ENCODE measurements around the gene HTT.
A peak's percentile ranks its signal among the peaks of the same experiment; 100 is the strongest.

HTT gene

DNA sequence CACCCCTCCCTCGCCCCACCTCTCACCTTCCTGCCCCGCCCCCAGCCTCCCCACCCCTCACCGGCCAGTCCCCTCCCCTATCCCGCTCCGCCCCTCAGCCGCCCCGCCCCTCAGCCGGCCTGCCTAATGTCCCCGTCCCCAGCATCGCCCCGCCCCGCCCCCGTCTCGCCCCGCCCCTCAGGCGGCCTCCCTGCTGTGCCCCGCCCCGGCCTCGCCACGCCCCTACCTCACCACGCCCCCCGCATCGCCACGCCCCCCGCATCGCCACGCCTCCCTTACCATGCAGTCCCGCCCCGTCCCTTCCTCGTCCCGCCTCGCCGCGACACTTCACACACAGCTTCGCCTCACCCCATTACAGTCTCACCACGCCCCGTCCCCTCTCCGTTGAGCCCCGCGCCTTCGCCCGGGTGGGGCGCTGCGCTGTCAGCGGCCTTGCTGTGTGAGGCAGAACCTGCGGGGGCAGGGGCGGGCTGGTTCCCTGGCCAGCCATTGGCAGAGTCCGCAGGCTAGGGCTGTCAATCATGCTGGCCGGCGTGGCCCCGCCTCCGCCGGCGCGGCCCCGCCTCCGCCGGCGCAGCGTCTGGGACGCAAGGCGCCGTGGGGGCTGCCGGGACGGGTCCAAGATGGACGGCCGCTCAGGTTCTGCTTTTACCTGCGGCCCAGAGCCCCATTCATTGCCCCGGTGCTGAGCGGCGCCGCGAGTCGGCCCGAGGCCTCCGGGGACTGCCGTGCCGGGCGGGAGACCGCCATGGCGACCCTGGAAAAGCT, at the start of gene HTT, which contains the start of gene HTT-AS:
HTT (plus strand) TSS at position 604 of the 768 bp plus-strand sequence; CDS start at position 749, 145 bp downstream.
HTT-AS (minus strand) TSS at position 461 of the 768 bp plus-strand sequence.
- FAIRE-seq (peak; percentile 79), DNase-seq (ENCODE audit: low spot score) (peak; percentile 95)

DNA sequence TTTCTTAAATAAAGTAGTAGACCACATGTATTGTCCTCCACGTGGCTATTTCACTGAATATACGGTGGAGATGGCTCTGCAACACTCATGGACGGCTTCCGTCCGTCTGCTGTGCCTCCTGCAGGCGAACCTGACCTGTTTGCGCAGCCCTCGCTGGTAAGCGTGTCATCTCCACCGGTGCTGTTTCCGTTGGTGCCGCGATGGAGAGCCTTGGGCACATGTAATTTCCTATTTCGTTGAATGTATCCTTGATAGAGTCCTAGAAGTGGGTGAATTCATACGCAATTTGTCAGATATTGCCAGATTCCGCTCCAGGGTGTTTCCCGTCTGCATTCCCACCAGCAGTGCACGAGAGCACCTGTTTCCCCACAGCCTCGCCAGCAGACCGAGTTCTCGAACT, 48.6 kb upstream of the HTT start:
- no peak for DNase-seq (ENCODE audit: low spot score)
- no peak for FAIRE-seq

DNA sequence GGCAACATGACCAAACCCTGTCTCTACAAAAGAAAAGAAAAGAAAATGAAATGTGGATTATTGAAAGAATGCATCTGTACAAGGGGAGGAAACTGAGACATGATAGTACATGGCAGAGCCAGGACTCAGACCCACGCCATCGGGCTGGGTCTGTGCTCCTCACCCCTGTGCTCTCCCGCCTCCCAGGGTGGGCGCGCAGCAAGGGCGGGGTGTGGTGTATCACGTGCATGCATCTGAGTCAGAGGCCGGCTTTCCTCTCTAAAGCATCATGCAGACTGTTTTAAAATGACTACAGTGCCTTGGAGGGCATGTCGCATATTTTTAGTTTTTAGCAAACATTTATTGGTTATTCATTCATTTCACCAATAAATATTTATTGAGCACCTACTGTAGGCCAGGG, 47.9 kb upstream of the HTT start:
- DNase-seq (ENCODE audit: low spot score) (no peak), FAIRE-seq (no peak)

DNA sequence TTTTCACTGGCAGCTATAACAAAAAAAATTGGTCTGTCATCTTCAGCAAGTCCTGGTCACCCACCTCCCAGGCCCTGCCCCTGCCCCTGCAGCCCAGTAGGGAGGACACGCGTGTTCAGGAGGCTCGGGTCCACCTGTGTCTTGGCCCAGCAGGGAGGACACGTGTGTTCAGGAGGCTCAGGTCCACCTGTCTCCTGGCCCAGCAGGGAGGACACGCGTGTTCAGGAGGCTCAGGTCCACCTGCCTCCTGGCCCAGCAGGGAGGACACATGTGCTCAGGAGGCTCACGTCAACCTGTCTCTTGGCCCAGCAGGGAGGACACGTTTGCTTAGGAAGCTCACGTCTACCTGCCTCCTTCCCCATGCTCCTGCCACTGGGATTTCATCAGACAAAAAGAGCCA, 45.0 kb upstream of the HTT start:
- no peak for DNase-seq (ENCODE audit: low spot score)
- no peak for FAIRE-seq

DNA sequence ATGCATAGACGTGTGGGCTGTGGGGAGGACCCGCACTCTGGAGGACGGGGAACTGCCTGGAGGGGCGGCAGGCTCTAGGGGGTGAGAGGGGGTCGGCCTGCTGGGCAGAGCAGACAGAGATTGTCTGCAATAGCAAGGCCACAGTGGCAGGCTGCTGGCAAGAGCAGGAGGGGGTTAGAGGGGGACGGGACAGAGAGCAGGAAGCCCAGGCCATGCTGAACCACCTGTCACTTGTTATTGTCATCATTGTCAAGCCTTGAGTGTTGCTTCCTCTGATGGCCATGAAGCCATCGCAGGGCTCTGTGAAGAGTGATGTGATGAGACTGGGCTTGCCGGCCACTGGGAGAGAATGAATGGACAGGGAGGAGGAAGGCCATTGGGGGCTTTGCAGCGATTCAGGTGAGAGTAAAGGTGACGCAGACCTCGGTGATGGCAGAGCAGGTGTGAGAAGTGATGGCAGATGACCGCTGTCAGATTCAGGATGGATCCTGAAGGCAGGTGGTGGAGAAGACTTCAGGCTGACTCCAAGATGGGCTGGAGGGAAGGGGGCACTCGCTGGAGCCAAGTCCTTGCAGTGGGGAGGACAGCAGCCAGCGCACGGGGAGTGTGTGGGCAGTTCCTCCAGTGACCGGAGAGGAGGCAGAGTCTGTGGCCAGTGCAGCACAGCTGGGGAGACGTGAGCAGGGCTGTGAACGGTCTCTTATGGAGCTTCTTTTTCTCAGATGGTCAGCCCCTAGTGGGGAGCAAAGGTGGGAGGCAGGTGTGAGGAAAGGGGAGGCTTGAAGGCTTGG, 43.7 kb upstream of the HTT start:
- FAIRE-seq (no peak), DNase-seq (ENCODE audit: low spot score) (no peak)

DNA sequence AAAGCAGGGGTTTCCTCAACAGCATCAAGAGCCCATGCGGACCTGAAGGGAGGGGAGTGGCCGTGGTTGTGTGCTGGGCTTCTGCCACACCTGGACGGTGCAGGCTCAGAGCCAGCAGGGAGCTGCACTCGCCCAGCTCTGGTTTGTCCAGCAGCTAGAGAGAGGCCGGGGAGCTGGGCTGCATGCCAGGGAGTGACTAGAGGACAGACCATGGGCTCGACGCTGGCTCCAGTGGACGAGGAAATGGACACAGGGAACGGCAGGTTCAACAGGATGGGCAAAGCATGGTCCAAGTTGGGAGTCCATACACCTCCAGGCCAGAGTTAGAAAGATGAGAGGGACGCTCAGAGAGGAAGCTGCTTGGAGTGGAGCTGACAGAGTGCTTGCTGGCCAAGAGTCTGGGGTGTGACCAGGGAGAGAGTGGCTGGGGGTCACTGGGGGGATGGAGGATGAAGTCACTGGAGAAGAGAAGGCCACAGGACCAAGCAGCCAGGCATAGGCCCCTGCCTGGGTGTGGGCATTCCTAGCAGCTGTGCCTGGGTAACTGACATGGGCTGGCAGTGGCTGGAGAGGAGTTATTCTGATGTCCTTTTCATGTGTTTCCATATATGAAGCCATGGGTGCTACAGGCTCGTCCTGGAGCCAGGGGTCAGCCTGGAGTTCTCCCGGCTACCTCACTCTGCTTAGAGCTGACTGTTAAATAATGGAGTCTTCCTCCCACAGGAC, 43.0 kb upstream of the HTT start:
- DNase-seq (ENCODE audit: low spot score) (no peak), FAIRE-seq (no peak)

DNA sequence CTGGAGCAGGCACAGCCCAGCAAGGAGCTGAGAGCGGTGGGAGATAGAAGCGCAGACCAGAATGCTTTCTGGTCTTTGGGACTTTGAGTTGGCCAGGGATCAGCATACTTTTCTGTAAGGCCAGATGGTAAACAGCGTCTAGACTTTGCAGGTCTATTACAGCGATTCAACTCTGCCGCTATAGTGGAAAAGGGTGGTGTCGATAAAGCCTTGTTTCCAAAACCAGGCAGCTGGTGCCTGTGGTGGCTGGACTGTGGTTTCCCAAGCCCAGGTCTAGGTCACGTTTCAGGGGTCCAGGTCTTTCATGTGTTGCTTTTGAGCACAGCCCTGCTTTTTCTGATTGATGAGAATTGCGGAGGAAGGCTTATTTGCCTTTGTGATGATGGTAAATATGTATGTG, 40.2 kb upstream of the HTT start:
- no peak for FAIRE-seq
- no peak for DNase-seq (ENCODE audit: low spot score)

DNA sequence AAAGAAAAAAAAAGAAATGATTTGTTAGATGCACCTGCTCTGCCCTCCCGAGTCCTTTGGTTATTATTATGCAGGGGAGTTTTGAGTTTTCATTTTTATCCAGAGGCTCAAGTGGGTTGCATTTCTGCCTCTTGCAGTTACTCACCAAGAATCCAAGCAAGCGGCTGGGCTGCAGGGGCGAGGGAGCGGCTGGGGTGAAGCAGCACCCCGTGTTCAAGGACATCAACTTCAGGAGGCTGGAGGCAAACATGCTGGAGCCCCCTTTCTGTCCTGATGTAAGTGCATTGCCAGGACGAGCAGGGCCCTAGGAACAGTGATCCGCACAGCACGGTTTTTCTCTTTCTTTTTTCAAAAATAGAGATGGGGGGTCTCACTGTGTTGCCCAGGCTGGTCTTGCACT, 39.2 kb upstream of the HTT start:
- FAIRE-seq (no peak), DNase-seq (ENCODE audit: low spot score) (no peak)

DNA sequence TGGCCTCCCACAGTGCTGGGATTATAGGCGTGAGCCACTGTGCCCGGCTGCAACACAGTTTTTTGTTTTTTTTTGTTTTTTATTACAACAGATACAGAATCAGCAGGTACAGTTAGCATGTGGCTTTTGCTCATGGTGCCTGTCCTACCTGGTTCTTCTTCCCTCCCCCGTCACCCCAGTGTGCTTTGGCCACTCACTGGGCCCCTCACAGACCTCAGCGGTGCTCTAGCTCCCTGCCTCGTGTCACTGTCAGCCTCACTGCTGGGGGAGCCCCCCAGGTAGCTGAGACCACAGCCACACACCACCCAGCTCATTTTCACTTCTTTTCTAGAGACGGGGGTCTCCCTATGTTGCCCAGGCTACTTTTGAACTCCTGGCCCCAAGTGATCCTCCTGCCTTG, 38.8 kb upstream of the HTT start:
- no peak for DNase-seq (ENCODE audit: low spot score)
- FAIRE-seq, result no peak

DNA sequence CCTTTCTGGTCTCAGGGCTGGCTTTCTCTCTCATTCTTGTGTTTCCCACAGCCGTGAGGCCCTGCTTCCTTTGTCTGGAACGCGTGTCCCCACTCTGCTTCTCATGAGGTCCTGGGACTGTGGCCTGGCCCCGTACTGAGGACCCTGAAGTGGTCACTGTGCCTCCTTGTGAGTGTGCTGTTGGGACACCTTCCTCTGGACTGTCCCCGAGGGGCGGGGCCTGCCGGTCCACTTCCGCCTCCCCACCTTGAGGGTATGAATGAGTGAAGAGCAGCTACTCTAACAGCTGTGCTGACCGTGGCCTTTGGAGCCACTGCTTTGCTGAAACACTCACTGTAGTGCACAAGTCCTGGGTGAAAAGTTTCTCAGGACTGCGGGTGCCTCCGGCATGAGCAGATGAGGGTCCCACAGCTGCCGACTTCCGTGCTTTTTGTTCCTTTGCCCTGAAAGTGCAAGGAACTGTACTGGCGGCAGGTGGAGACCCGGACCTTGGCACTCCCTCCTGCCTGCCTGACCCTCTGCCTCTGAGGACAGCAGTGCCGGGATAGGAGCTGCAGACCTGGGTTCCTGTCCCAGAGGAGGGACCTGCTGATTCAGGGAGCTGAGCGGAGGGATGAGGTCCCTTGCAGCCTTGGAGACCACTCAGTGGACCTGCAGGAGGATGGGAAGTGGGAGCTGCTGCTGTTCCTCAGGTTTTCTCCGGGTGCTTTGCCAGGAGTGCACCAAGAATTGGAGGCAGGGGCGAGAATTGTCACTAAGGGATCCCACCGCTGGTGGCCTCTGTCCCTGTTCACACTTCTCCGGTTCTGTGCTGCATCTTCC, 38.1 kb upstream of the HTT start:
- DNase-seq (ENCODE audit: low spot score), result no peak
- FAIRE-seq, result no peak

DNA sequence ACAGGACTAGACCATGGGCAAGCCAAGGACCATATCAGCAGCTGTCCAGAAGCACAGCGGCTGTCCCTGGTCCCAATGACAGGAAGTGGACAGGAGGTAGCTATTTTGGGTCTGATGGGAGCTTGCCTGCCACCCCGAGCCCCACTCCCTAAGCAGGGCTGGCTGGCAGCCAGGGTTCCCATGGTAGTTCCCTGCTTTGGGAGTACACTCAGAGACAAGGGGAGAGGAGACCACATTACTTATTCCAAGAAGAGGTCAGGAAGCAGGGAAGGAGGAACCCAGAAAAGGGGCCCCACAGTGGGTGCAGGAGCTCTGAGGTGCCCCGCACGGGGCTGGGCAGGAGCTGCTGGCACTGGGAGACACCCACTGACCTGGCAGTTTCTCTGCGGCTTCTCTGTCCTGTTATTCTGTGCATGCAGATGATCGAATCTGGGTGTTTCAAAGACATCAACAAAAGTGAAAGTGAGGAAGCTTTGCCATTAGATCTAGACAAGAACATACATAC, 36.5 kb upstream of the HTT start:
- DNase-seq (ENCODE audit: low spot score) (no peak), FAIRE-seq (no peak)

DNA sequence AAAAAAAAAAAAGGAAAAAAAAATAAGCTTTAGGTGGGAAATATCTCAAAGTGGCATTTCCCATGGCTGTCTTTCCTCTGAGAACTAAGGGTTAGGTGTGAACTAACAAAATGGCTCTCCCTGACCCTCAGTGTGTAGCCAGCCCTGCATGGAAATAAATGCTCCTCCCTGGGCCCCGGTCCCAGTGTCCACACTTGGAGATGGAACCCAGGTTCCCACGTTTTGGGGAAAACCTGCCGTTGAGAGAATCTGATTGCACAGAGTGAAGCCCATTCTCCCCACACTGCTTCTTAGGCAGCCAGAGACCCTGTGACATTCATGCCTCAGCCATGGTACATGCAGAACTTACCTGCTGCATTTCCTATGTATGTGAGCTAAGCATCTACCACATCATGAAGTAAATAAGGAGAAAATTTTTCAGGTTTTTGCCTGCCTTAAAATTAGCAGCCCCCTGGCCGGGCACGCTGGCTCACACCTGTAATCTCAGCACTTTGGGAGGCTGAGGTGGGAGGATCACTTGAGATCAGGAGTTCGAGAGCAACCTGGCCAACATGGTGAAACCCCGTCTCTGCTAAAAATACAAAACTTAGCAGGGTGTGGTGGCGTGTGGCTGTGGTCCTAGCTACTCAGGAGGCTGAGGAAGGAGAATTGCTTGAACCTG, 34.6 kb upstream of the HTT start:
- no peak for DNase-seq (ENCODE audit: low spot score)
- no peak for FAIRE-seq

DNA sequence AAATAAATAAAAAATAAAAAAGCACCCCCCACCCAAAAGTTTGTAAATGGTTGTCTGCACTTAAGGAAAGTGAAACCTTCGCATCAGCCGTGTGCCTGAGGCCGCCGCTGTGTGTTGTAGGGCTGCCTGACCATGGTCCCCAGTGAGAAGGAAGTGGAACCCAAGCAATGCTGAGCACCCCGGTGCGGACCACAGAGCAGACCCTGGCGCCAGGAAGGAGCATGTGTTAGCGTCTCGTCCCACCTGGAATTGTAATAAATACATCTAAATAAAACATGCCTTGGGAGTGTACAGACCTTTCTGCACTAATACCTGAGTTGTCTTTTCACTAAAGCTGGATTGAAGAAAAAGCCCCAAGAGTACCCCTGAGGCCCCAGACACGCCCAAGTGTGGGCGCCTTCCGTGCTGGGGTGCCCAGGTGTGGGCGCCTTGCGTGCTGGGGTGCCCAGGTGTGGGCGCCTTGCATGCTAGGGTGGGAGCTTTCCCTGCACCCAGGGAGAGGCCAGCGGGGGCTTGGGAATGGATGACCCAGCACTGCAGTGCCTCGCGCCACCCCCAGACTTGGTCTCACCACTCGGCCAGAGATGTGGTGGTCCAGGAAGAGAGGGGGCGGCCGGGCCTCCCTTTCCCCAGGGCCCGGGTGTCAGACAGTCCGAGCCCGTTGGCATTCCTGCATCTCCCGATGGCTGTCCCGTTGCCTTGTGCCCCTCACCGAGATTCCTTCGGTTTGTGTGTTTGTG, 33.9 kb upstream of the HTT start:
- DNase-seq (ENCODE audit: low spot score) (no peak), FAIRE-seq (no peak)

DNA sequence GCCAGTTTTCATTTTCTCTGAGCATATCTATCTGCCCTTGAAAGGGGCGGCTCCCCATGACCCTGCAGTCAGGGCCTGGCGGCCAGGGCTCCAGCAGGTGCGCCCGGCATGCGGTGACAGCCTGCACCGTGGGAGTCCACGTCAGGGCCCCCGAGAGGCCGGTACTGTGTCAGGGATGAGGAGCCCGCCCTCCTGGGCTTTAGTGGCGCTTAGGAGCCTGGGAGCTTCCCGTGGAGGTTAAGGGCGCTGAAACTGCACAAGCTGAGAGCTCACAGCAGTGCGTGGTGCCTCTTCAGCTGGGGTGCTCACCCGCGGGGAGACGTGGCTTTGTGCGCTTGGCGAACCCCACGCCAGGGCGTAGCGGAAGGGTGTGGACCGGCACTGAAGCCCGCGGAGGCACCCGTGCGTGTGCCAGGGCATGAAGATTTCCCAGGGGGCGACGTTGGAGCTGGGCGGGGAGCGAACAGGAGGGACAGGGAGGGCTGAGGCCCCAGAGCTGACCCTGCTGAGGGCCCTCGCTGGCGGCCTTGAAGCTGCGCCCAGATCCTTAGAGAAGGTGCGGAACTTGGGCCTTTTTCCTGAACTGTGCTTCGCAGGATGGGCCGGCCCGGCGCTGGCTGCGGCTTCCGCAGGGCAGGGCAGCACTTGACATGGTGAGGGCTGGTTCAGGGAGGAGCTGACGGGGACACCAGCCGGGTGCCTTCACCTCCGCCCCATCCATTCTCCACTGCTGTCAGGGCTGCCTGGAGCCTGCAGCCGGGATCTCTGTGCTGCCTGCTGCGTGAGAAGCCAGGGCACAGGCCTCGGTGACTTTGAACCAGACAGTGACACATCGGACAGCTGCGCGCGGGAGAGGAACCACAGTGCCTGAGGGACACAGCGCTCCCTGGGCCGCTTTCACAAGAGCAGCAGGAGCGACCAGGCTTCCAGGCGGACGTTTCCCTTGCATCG, 33.0 kb upstream of the HTT start:
- DNase-seq (ENCODE audit: low spot score), result no peak
- FAIRE-seq, result no peak

DNA sequence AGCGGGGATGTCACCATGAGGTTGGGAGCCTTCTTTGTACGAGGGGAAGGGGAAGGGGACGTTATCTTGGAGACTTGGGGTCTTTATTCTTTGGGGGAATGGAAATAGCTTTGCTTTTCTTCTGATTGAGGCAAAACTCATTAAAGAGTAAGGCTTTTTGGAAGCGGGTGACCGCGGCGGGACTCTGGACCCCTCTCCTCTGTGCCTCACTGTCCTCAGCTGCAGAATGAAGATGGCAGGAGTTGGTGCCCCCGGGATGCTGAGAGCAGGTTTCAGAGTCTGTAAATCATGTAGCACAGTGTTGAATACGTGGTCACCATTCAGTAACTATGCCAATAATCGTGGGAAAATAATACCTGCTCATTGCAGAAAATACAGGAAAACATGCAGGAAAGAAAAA, 32.3 kb upstream of the HTT start:
- FAIRE-seq, result no peak

DNA sequence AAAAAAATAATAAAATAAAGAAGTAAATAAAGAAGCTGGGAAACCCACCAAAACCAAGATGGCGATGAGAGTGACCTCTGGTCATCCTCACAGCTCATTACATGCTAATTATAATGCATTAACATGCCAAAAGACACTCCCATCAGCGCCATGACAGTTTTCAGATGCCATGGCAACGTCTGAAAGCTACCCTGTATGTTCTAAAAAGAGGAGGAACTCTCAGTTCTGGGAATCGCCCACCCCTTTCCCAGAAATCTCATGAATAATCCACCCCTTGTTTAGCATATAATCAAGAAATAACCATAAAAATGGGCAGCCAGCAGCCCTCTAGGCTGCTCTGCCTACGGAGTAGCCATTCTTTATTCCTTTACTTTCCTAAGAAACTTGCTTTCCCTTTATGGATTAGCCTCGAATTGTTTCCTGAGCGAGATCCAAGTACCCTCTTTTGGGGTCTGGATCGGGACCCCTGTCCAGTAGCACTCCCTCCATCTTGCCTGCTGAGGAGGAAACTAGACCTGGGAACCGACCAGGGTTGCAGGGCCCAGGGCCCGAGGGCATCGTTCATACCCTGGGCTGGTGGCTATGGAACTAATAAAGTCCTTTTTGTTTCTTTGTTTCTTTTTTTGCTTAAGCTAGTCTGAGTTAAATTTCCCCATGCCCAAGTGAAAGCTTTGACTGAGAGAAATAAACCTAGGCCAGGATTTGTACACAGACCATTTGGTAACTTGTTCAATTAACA, 31.0 kb upstream of the HTT start:
- DNase-seq (ENCODE audit: low spot score), result no peak
- no peak for FAIRE-seq

More for the DNA sequence above, 32.3 kb upstream of the HTT start:
- DNase-seq (ENCODE audit: low spot score), result no peak

DNA sequence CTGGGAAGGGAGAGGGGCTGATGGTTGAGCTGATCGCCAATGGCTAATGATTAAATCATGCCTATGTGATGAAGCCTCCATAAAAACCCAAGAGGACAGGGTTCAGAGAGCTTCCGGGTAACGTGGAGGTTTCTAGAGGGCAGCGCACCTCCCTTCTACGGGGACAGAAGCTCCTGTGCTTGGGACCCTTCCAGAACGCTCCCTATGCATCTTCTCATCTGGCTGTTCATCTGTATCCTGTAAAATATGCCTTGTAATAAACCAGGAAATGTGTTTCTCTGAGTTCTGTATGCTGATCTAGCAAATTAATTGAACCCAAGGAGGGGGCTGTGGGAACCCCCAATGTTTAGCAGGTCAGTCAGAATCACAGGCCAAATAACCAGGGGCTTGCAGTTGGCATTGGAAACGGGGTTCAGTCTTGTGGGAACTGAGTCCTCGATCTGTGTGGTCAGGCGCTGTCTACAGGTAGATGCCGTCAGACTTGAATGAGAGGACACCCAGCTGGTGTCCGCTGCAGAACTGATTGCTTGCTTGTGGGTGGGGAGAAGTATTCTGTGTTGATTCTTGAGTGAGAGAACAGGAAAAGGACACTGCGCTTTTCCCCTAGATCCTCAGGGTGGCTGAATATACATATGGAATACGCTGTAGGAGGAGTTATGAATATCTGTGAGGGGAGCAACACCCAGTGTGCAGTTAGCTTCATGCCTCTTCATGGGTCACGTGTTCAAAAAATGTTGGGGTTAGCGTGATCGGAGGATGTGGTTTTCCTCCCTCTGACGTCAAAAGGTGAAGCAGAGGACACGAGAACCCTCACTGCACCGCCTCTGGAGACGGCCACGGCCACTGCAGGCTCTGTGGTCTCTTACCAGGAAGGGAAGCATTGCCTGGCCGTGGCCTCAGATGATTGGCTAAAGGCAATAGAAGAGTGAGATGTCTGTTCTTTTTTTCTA, 29.3 kb upstream of the HTT start:
- no peak for FAIRE-seq
- DNase-seq (ENCODE audit: low spot score), result peak; percentile 25
